ENCODE results near the gene WIPF2. TPM values are rescaled to one million over a fixed set of nuclear protein-coding genes. Genes with fewer than 3 reads are reported as not detected.

WIPF2 gene
- total RNA-seq, 1 experiment from 2014 or later = 23.0 TPM

DNA sequence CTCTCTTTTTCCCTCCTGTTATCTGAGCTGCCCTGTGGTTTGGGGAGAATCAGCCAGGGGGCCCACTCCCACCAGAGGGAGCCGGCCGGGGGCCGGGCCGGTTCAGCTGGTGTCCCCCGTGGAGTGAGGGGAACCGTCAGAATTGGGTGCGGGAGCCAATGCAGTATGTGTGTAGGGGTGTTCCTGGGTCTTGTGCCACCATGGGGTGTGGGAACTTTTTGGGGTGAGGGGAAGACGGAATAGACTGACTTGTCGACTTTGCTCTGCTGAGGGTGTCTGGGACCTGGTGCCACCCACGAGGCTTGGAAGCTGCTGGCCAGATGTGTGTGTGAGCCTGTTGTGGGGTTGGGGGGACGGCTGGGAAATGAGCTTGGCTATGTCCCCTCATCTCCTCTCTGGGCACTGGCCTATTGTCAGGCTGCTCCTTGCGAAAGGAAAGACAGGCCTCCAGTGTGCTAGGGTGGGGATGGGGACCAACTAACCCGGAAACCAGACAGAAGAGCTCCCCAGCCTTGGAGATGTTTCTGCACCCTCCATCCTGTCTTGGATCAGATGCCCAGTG lies 99.8 kb downstream of the WIPF2 start:
- Mint-ChIP-seq H3K27ac (no peak overlapping the region), H3K27me3 (ENCODE audit: low read depth) (peaks cover 22% of the 10 kb centered on the region), H3K4me3 (peak overlapping the region; percentile 90), H3K4me1 (peaks cover 68% of the 10 kb centered on the region), H3K36me3 (no peaks in the 10 kb centered on the region), H3K9me3 (no peaks in the 10 kb centered on the region)
- CTCF ChIA-PET = interaction anchor here (0.9 to 2.0 kb wide), 11 partner anchors 9 to 241 kb away, joined by 3 to 13 read pairs (median 4); partner anchors contain the start of genes RARA and WIPF2
- DNase-seq (ENCODE audit: low spot score) = peak; percentile 13
- no peak for ATAC-seq
- TF ChIP-seq, protein P1, sequence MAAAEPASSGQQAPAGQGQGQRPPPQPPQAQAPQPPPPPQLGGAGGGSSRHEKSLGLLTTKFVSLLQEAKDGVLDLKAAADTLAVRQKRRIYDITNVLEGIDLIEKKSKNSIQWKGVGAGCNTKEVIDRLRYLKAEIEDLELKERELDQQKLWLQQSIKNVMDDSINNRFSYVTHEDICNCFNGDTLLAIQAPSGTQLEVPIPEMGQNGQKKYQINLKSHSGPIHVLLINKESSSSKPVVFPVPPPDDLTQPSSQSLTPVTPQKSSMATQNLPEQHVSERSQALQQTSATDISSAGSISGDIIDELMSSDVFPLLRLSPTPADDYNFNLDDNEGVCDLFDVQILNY (CRISPR knock-in tag; IDR thresholded peaks at IDR 0.05) = no peak
- POLR2A ChIA-PET = interaction anchor here (1.0 to 1.5 kb wide), 2 partner anchors 9 to 26 kb away, joined by 4 to 5 read pairs; no protein-coding TSS in a partner anchor

DNA sequence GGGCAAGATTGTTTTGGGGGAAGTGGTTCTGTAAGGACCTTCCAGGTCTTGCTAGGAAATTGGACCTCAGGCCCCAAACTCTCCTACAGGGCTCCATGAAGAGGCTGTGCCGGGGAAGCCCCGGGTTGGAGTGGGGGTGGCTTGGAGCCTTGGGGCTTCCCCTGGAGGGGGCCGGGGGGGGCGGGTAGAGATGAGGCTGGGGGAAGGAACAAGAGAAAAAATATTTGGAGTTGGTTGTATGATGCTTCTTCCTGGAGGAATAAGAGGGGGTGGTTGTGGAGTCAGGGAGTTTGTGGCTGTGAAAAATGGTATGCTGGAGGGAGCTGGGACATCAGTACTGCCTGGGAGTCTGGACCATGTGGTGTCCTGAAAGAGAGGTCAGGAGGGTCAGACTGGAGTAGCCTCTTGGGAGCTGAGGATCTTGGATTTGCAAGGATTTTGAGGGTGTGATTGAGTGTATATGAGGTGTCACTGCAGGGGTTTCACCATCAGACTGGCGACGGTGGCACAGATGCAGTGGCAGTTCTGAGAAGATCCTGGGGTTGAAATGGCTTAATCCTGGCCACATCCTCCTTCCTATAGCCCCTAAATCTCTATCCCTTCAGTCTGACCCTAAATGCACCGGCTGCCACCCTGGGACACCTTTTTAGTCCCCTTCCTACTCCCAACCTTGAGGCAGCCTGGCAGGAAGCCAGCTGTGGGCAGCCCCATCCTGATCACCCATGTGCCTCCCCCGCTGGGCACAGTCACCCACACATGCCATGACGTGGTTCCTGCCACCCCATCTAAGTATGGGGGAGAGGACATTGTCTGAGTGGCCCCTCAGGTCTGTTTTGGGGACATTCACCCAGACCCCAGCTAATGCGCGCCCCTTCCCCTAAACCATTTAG lies 100.8 kb downstream of the WIPF2 start:
- ATAC-seq (no peak), DNase-seq (ENCODE audit: low spot score) (no peak)
- peaks cover 65% of the 10 kb centered on the region for H3K4me1 Mint-ChIP-seq
- POLR2A ChIA-PET = interaction anchor here (1.0 to 1.5 kb wide), 2 partner anchors 10 to 25 kb away, joined by 4 to 5 read pairs; no protein-coding TSS in a partner anchor
- H3K4me3 Mint-ChIP-seq = peak overlapping the region; percentile 49
- TF ChIP-seq KAT7 (CRISPR knock-in tag; IDR thresholded peaks at IDR 0.05; ENCODE audit: borderline replicate concordance) = no peak
- TF ChIP-seq SP1 (CRISPR knock-in tag; conservative IDR thresholded peaks at IDR 0.05) = no peak
- TF ChIP-seq, protein P2, sequence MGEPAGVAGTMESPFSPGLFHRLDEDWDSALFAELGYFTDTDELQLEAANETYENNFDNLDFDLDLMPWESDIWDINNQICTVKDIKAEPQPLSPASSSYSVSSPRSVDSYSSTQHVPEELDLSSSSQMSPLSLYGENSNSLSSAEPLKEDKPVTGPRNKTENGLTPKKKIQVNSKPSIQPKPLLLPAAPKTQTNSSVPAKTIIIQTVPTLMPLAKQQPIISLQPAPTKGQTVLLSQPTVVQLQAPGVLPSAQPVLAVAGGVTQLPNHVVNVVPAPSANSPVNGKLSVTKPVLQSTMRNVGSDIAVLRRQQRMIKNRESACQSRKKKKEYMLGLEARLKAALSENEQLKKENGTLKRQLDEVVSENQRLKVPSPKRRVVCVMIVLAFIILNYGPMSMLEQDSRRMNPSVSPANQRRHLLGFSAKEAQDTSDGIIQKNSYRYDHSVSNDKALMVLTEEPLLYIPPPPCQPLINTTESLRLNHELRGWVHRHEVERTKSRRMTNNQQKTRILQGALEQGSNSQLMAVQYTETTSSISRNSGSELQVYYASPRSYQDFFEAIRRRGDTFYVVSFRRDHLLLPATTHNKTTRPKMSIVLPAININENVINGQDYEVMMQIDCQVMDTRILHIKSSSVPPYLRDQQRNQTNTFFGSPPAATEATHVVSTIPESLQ (CRISPR knock-in tag; IDR thresholded peaks at IDR 0.05) = no peak
- no peak for TF ChIP-seq FOXJ3 (CRISPR knock-in tag; IDR thresholded peaks at IDR 0.05; ENCODE audit: borderline replicate concordance)
- TF ChIP-seq ZNF671 (CRISPR knock-in tag; IDR thresholded peaks at IDR 0.05) = no peak
- TF ChIP-seq, protein P3, sequence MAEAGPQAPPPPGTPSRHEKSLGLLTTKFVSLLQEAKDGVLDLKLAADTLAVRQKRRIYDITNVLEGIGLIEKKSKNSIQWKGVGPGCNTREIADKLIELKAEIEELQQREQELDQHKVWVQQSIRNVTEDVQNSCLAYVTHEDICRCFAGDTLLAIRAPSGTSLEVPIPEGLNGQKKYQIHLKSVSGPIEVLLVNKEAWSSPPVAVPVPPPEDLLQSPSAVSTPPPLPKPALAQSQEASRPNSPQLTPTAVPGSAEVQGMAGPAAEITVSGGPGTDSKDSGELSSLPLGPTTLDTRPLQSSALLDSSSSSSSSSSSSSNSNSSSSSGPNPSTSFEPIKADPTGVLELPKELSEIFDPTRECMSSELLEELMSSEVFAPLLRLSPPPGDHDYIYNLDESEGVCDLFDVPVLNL (CRISPR knock-in tag; IDR thresholded peaks at IDR 0.05; ENCODE audit: borderline replicate concordance, low read depth) = no peak
- TF ChIP-seq EMX1 (CRISPR knock-in tag; IDR thresholded peaks at IDR 0.05) = no peak
- no peak for TF ChIP-seq TP53 (CRISPR knock-in tag; IDR thresholded peaks at IDR 0.05)
- TF ChIP-seq SMAD3 (CRISPR knock-in tag; IDR thresholded peaks at IDR 0.05; ENCODE audit: borderline replicate concordance) = no peak
- TF ChIP-seq, protein P4, sequence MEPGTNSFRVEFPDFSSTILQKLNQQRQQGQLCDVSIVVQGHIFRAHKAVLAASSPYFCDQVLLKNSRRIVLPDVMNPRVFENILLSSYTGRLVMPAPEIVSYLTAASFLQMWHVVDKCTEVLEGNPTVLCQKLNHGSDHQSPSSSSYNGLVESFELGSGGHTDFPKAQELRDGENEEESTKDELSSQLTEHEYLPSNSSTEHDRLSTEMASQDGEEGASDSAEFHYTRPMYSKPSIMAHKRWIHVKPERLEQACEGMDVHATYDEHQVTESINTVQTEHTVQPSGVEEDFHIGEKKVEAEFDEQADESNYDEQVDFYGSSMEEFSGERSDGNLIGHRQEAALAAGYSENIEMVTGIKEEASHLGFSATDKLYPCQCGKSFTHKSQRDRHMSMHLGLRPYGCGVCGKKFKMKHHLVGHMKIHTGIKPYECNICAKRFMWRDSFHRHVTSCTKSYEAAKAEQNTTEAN (CRISPR knock-in tag; IDR thresholded peaks at IDR 0.05) = no peak
- no peak for TF ChIP-seq FOXP1 (CRISPR knock-in tag; IDR thresholded peaks at IDR 0.05; ENCODE audit: borderline replicate concordance)
- TF ChIP-seq, protein P5, sequence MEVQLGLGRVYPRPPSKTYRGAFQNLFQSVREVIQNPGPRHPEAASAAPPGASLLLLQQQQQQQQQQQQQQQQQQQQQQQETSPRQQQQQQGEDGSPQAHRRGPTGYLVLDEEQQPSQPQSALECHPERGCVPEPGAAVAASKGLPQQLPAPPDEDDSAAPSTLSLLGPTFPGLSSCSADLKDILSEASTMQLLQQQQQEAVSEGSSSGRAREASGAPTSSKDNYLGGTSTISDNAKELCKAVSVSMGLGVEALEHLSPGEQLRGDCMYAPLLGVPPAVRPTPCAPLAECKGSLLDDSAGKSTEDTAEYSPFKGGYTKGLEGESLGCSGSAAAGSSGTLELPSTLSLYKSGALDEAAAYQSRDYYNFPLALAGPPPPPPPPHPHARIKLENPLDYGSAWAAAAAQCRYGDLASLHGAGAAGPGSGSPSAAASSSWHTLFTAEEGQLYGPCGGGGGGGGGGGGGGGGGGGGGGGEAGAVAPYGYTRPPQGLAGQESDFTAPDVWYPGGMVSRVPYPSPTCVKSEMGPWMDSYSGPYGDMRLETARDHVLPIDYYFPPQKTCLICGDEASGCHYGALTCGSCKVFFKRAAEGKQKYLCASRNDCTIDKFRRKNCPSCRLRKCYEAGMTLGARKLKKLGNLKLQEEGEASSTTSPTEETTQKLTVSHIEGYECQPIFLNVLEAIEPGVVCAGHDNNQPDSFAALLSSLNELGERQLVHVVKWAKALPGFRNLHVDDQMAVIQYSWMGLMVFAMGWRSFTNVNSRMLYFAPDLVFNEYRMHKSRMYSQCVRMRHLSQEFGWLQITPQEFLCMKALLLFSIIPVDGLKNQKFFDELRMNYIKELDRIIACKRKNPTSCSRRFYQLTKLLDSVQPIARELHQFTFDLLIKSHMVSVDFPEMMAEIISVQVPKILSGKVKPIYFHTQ (CRISPR knock-in tag; IDR thresholded peaks at IDR 0.05) = no peak
- TF ChIP-seq MYBL2 (CRISPR knock-in tag; IDR thresholded peaks at IDR 0.05) = no peak
- CTCF ChIA-PET = interaction anchor here (0.9 to 3.4 kb wide), 7 partner anchors 10 to 42 kb away, joined by 3 to 15 read pairs (median 8); partner anchors contain the start of gene RARA
- no peaks in the 10 kb centered on the region for H3K36me3 Mint-ChIP-seq
- H3K9me3 Mint-ChIP-seq = no peaks in the 10 kb centered on the region
- H3K27ac Mint-ChIP-seq = no peak overlapping the region
- peaks cover 22% of the 10 kb centered on the region for H3K27me3 Mint-ChIP-seq (ENCODE audit: low read depth)

All from WTC11 (cell line).